Measurements from ENCODE around the gene MBNL2.

Gene MBNL2

GRCh38 chr13:97433727-97434396 lies 211.7 kb downstream of the MBNL2 start, which contains the start of gene RAP2A:
RAP2A (plus strand) TSS chr13:97434169; CDS start chr13:97434471, 302 bp downstream.
- in situ Hi-C loops (cut with MboI; ENCODE audit: low sequenced_read_pairs) = no loop called here

GRCh38 chr13:97434397-97435201 lies 212.5 kb downstream of the MBNL2 start:
- in situ Hi-C loops (cut with MboI; ENCODE audit: low sequenced_read_pairs) = no loop called here

GRCh38 chr13:97435323-97435722 lies 213.2 kb downstream of the MBNL2 start:
- in situ Hi-C loops (cut with MboI; ENCODE audit: low sequenced_read_pairs) = no loop called here

- in situ Hi-C loops (cut with MboI; ENCODE audit: low sequenced_read_pairs) = no loop called here
Observed at GRCh38 chr13:97435794-97436193, 213.7 kb downstream of the MBNL2 start.

GRCh38 chr13:97436845-97437244 lies 214.7 kb downstream of the MBNL2 start:
- in situ Hi-C loops (cut with MboI; ENCODE audit: low sequenced_read_pairs) = no loop called here

GRCh38 chr13:97437729-97438128 lies 215.6 kb downstream of the MBNL2 start:
- in situ Hi-C loops (cut with MboI; ENCODE audit: low sequenced_read_pairs) = no loop called here

GRCh38 chr13:97438856-97439595 lies 216.9 kb downstream of the MBNL2 start:
- in situ Hi-C loops (cut with MboI; ENCODE audit: low sequenced_read_pairs) = no loop called here

- in situ Hi-C loops (cut with MboI; ENCODE audit: low sequenced_read_pairs) = no loop called here
Observed at GRCh38 chr13:97440598-97441170, 218.6 kb downstream of the MBNL2 start.

- in situ Hi-C loops (cut with MboI; ENCODE audit: low sequenced_read_pairs) = no loop called here
Observed at GRCh38 chr13:97441368-97441767, 219.2 kb downstream of the MBNL2 start.

Measured in HL-60/S4 treated with phorbol 12-myristate 13-acetate at 8.2 ng/mL for 4 days and 3 days (cell line).